Measurements from ENCODE around the gene LOXL3.
"Not testable (repeated sequence)": the region's sequence is repeated elsewhere in the genome, so short reads cannot be mapped to it uniquely, and the experiment has no call there.

Gene LOXL3

DNA sequence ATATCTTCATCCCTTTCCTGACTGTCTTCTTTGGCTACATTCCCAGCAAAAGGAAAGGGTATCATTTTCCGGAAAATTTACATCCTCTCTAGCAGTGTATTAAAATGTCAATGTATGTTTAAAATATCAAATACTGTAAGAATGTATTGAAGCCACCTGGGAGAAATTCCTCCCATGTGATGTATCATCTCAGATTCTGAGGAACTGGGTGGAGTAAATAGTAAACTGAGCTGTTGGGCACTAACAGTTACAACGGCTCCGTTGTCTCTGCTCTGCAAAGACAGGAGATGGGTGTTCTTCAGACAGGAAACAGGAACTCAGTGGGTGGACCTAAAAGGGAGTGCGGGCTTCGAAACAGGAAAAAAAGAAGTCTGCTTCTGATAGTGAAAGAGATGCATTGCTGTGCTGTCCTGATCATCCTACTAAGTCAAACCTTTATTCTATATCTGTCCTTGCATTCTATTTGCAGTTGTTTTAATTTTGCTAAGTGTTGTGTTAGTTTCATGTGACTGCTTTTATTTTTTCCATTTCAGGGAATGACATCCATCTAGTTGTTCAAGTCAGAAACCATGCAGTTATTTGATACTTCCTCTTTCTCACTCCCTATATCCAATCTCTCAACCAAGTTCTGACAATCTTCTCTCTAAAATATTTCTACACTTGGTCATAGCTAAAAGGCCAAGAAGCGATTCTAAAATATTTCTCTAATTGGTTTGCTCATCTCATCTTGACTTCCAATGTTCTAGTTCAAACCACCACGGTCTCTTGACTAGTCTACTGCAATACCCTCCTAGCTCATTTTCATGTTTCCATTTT, 20.2 kb upstream of the LOXL3 start:
- no peak for DNase-seq

DNA sequence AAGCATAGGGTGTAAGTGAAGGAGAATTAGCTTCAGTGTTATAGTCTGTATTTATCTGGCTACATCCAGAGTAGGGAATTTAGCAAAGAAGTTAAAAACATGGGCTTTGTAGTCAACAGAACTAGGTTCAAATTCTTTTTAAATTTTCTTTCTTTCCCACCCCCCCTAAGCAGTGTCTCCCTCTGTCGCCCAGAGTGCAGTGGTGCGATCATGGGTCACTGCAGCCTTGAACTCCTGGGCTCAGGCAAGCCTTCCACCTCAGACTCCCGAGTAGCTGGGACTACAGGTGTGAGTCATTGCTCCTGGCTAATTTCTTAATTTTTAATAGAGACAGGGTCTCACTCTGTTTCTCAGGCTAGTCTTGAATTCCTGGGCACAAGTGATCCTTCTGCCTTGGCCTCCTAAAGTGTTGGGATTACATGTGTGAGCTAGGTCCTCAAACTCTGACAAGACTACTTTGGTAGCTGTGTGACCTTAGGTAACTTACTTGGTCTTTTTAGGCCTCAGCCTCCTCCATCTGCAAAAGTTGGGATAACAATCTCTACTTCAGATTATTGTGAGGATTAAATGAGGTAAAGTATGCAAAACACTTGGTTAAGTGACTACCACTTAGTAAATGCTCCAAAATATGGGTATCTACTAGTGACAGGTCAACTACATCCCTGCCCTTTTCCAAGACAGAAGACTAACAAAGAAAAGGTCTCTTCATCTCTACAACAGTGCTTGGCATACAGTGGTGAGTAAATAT, 18.6 kb upstream of the LOXL3 start:
- no peak for DNase-seq

- no peak for DNase-seq
These were observed 17.3 kb upstream of the LOXL3 start for GRCh38 chr2:74571058-74571457.

- no peak for DNase-seq
These were observed 15.9 kb upstream of the LOXL3 start for GRCh38 chr2:74569686-74570085.

GRCh38 chr2:74567881-74568280, 14.1 kb upstream of the LOXL3 start:
- no peak for DNase-seq

DNA sequence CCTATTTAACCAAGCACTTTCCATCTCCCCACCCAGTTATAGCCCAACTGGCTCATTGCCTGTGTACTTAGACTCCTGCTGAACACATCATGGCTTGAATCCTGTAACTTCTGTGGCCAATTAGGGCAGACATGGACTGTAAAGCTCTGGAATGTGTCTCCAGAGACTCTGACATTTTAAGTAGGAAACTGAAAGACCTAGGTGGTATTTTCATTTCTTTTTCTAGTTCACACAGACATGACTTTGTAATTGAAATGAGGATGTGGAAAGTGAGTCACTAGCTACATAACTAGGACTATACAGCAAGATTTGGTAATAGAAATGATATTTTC, 13.0 kb upstream of the LOXL3 start:
- no peak for DNase-seq

GRCh38 chr2:74566076-74566753, 12.5 kb upstream of the LOXL3 start:
- DNase-seq, result no peak

DNA sequence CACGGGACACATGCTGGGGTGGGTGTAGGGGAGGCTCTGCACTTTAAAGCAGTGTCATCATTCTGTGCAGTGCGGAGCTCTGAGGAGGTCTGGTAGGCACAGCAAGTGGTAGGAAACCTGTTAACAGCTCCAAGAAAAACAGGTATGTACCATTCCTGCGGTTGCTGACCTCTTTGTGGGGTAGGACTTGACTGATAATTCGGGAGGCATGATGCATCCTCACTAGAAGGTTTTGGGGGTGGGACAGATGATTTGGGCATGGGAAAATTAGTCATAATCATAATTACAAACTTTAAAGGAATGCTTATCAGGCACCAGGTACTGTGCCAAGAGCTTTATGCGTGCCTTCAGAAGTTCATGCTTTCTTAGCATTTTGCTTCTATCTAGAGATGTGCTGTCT, 10.5 kb upstream of the LOXL3 start:
- DNase-seq, result no peak

DNA sequence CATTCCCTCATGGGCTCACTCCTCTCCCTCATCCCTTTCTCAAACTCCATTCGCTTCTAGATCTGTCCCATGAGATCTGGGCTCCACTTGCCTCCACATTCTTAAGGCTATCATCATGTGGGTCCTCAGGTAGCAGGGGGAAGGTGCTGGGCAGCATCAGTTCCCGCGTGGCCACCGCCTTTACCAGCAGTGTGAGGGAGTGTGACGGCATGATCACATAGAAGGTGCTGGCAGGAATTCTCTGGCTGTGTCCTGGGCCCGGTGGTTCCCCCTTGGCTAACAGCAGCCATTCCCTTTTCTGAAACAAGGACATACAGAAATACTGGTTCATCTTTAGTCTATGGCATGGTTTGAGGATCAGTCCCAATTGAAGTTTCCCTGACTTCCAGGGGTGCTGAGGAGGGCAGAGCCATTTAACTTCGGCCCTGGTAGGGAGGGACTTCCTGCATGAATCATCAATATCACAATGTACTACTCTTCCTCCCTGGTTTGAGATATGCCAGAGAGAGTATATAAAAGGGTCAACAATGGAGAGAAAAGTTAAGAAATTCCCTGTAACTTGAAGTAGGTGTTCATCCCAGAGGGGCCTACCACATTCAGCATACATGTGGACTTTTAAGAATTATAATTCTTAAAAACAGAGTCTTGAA, 8.5 kb upstream of the LOXL3 start:
- no peak for DNase-seq

GRCh38 chr2:74561022-74561421, 7.3 kb upstream of the LOXL3 start:
- DNase-seq, result not testable (repeated sequence)

DNA sequence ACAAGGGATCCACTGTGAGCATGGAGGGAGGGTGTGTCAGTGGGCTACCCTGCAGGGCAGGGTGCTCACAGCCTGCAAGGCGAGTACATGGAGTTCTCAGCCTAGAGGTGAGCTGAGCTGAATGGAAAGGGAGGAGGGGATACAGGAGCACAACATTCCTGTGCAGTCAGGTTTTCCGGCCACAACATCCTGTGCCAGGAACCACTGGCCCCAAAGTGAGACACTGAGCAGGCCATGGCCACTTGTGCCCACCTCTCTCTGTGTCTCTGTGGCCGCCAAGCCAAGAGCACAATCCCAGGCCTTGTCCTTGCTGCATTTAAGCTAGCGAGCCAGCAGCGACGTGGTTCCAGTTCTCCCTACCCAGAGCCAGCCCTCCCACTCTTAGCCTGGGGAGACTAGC, 6.8 kb upstream of the LOXL3 start:
- no peak for DNase-seq

- DNase-seq, result no peak
These were observed 6.2 kb upstream of the LOXL3 start for GRCh38 chr2:74559912-74560311.

DNA sequence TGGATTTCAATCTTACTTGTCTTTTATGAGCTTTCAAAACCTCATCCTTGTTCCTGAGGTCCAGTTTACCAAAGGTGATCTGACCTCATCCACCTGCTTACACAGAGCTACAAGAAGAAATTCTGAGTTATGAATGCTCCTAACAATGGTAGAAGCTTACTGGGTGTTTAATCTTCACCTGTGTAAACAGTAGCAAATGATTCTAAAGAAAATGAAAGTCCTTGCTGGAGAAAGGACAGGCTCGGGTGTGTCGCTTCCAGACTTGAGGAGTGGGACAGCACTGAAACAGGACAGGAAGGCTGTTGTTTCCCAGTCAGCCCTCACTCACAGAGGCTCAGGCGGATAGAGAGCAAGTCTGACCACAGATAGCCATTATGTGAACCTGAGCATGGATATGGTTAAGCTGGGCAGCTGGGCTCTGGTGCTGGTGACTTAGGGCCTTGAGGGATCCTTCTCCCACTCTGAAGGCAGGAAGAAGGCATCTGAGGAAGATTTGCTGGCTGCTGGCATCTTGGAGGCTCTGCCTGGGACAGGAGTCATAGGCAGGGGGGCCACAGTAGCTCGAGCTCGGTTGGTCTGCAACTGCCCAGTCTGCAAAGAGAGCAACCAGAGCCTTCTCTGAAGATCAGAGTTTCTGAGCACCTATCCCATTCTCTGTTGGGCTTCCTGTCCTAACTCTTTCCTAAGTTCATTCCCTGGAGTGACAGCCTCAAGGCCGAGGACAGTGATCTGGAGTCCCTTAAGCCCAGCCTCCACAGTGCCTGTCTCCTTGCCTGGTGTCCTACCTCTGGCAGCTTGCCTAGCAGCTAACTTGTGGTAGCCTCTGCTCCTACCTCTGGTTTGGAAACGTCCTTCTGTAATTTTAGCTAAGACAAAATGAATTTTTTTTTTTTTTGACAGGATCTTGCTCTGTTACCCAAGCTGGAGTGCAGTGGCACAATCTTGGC, 4.8 kb upstream of the LOXL3 start:
- no peak for DNase-seq

DNA sequence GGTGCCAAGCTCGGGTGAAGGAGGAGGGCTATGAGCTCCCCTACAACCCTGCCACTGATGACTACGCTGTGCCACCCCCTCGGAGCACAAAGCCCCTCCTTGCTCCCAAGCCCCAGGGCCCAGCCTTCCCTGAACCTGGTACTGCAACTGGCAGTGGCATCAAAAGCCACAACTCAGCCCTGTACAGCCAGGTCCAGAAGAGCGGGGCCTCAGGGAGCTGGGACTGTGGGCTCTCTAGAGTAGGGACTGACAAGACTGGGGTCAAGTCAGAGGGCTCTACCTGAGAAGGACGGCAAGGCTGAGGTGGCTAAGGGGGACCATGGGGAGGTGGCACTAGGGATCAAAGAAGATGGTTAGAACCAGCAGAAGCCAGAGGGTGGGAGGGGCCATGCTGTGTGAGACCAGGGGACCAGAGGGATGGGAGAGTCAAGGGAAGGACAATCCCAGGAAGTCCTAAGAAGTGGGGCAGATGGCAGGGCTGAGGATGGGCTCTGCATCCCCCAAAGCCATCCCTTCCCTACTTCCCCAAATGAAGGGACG, 3.2 kb upstream of the LOXL3 start:
- DNase-seq, result no peak

GRCh38 chr2:74556159-74556558, 2.4 kb upstream of the LOXL3 start:
- no peak for DNase-seq

DNA sequence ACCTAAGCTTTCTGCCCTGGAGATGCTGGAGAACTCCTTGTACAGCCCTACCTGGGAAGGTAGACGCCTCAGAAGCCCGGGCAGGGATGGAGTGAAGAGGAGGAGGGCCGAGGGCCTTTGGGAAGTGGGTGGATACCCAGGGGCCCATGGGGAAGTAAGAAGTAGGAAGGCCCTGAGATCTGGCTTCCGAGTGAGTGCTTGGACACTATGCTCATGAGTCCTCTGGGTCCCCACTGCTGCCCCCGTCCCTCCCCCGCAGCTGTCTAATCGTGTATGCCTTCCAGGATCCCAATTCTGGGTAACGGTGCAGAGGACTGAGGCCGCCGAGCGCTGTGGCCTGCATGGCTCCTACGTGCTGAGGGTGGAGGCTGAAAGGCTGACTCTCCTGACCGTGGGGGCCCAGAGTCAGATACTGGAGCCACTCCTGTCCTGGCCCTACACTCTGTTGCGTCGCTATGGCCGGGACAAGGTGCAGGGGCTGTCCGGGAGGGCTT, 1.9 kb upstream of the LOXL3 start:
- DNase-seq, result no peak

- DNase-seq, result no peak
These were observed 1.2 kb upstream of the LOXL3 start for GRCh38 chr2:74554820-74555531.

GRCh38 chr2:74552914-74553811, 579 bp downstream of the LOXL3 start:
- no peak for DNase-seq

GRCh38 chr2:74551942-74552913, 1.5 kb downstream of the LOXL3 start:
- no peak for DNase-seq
